ENCODE measurements around the gene CCDC116.

GRCh38 chr22:21673534-21674321 lies 41.2 kb downstream of the CCDC116 start:
- no peak for TF ChIP-seq EZH2phosphoT487 (IDR thresholded peaks at IDR 0.05; ENCODE audit: insufficient read depth, low read depth)
- no peak for TF ChIP-seq EZH2 (IDR thresholded peaks at IDR 0.05; ENCODE audit: insufficient read depth, poor library complexity, severe bottlenecking)
